K562 (cell line): ENCODE results near the gene CEP19. TPM values are rescaled to one million over a fixed set of nuclear protein-coding genes. Genes with fewer than 3 reads are reported as not detected.

Source experiments
- ATAC-seq: fragments of 200-7000 bp; cut with Tn5 transposase; 3 replicates; pipeline ENCODE4 v1.9.1; 2020; ENCODE audit warnings: moderate library complexity
- BruUV-seq: library from RNA; stranded (reverse); fragments of 400-500 nt; replicated peaks from 2 replicates; lab custom pipeline; 2021; lab: Mats Ljungman, UMichigan
- CTCF ChIA-PET: fragments of 300-600 bp; formaldehyde crosslinking; extraction: SDS; loops from one replicate; lab custom pipeline; 2021; ENCODE audit warnings: low intra/inter-chr PET ratio; lab: Yijun Ruan, JAX
- POLR2A ChIA-PET: fragments of 300-600, 350-650 bp; sonication (Branson Sonifier 250); formaldehyde crosslinking; extraction: SDS; loops from one replicate; lab custom pipeline; 2021; ENCODE audit warnings: antibody characterized with exemption, inconsistent platforms; lab: Yijun Ruan, JAX
- DNase-seq, 4 experiments: peaks; one replicate each; pipeline versions ENCODE4 v3.0.0 to v3.0.0-alpha.2; 2011 to 2018; ENCODE audit warnings: low spot score in 3 of 4, mixed read lengths in 3 of 4; ENCODE audit errors: extremely low read depth in 1 of 4
- FAIRE-seq: peaks from 2 replicates; lab custom pipeline; 2011; peaks lifted over from hg19 to GRCh38; lab: Jason Lieb, UNC
- H2AFZ ChIP-seq: 2 replicates; pipeline ENCODE4 v1.6.0; 2011; ENCODE audit warnings: low read depth, low read length, control low read depth, inconsistent platforms
- H3K27ac ChIP-seq: fragments of 200-600 bp; 3 replicates; pipeline ENCODE4 v1.8.0; 2011; ENCODE audit warnings: low read depth, mild to moderate bottlenecking, control low read depth, inconsistent platforms, low read length, moderate library complexity, mixed read lengths; ENCODE audit errors: extremely low read depth
- H3K27me3 ChIP-seq, 2 experiments: fragments of 300-600 bp in 1 of 2; 2 replicates in 1 of 2; 3 replicates in 1 of 2; pipeline versions ENCODE4 v1.6.0 to v1.8.0; 2011; ENCODE audit warnings: inconsistent platforms in 2 of 2, low read length in 2 of 2, mild to moderate bottlenecking in 1 of 2, mixed read lengths in 1 of 2, moderate library complexity in 1 of 2; ENCODE audit not compliant: control insufficient read depth in 2 of 2, insufficient read depth in 2 of 2
- H3K36me3 ChIP-seq: fragments of 300-600 bp; 3 replicates; pipeline ENCODE4 v1.8.0; 2011; ENCODE audit warnings: mild to moderate bottlenecking, low read length, inconsistent platforms; ENCODE audit not compliant: control insufficient read depth, insufficient read depth
- H3K4me1 ChIP-seq, 2 experiments: fragments of 200-600 bp in 1 of 2; replicated peaks in 1 of 2; 2 replicates in 1 of 2; 3 replicates in 1 of 2; pipeline versions ENCODE4 v1.5.1 to v1.8.0; 2011; ENCODE audit warnings: inconsistent platforms in 2 of 2, low read length in 2 of 2, mild to moderate bottlenecking in 1 of 2, mixed read lengths in 1 of 2, moderate library complexity in 1 of 2; ENCODE audit not compliant: control insufficient read depth in 2 of 2, insufficient read depth in 2 of 2
- H3K4me2 ChIP-seq: 2 replicates; pipeline ENCODE4 v1.6.1; 2011; ENCODE audit warnings: low read length, control low read depth, inconsistent platforms, mixed read lengths; ENCODE audit not compliant: insufficient read depth
- H3K4me3 ChIP-seq: fragments of 200-600 bp; sonication (generic), shearing (Covaris generic); 2 replicates; pipeline ENCODE4 v1.5.1; 2016; ENCODE audit warnings: control low read depth, inconsistent platforms
- H3K79me2 ChIP-seq: fragments of 200-600 bp; 3 replicates; pipeline ENCODE4 v1.8.0; 2011; ENCODE audit warnings: low read length, inconsistent platforms; ENCODE audit not compliant: control insufficient read depth, insufficient read depth
- H3K9ac ChIP-seq, 2 experiments: 2 replicates each; pipeline versions ENCODE4 v1.6.0 to v1.6.1; 2011; ENCODE audit warnings: low read depth in 2 of 2, low read length in 2 of 2, control low read depth in 1 of 2, inconsistent platforms in 1 of 2, mild to moderate bottlenecking in 1 of 2, mixed read lengths in 1 of 2; ENCODE audit not compliant: insufficient read depth in 1 of 2
- H3K9me1 ChIP-seq: one replicate; pipeline ENCODE4 v1.6.0; 2011; ENCODE audit warnings: inconsistent platforms, mild to moderate bottlenecking, low read length, moderate library complexity; ENCODE audit not compliant: control insufficient read depth, insufficient read depth
- H3K9me3 ChIP-seq: replicated peaks from 2 replicates; pipeline ENCODE4 v1.5.1; 2011; ENCODE audit warnings: low read depth, low read length, inconsistent platforms; ENCODE audit not compliant: control insufficient read depth, insufficient read depth
- H4K20me1 ChIP-seq: replicated peaks from 2 replicates; pipeline ENCODE4 v1.6.1; 2011; ENCODE audit warnings: low read length, inconsistent platforms, mixed read lengths; ENCODE audit not compliant: control insufficient read depth, insufficient read depth
- CEBPB ChIP-seq: fragments of 450-650 bp; IDR thresholded peaks from 2 replicates; pipeline ENCODE4 v1.6.1; 2016; ENCODE audit warnings: missing genetic modification characterization, missing compliant biosample characterization
- DIDO1 ChIP-seq: fragments of 450-650 bp; IDR thresholded peaks from 2 replicates; pipeline ENCODE4 v1.6.1; 2016; ENCODE audit warnings: low read depth, missing biosample characterization, missing genetic modification characterization
- FOXK1 ChIP-seq: sonication (generic); formaldehyde crosslinking; IDR thresholded peaks from 2 replicates; pipeline ENCODE4 v1.8.0; 2022; ENCODE audit warnings: missing genetic modification reagents, mild to moderate bottlenecking, borderline replicate concordance
- SAP30 ChIP-seq: fragments of 200-600 bp; sonication (generic); IDR thresholded peaks from 2 replicates; pipeline ENCODE4 v1.6.1; 2012; ENCODE audit warnings: borderline replicate concordance, low read depth, mild to moderate bottlenecking, moderate library complexity, low read length, control low read depth, inconsistent platforms; ENCODE audit not compliant: insufficient read depth, poor library complexity, severe bottlenecking
- ZKSCAN1 ChIP-seq: fragments of 150-350 bp; IDR thresholded peaks from 2 replicates; pipeline ENCODE4 v1.6.1; 2016; ENCODE audit warnings: low read depth, low read length
- ZNF217 ChIP-seq: sonication (generic); formaldehyde crosslinking; IDR thresholded peaks from 2 replicates; pipeline ENCODE4 v1.8.0; 2022; ENCODE audit warnings: mild to moderate bottlenecking, missing genetic modification reagents
- ZNF583 ChIP-seq: fragments of 250-450 bp; sonication (Bioruptor Pico); IDR thresholded peaks from 2 replicates; pipeline ENCODE4 v1.4.0; 2020
- ZNF764 ChIP-seq: fragments of 250-450 bp; sonication (Bioruptor Pico); IDR thresholded peaks from 2 replicates; pipeline ENCODE4 v1.4.0; 2020; ENCODE audit warnings: low read depth, mild to moderate bottlenecking, moderate library complexity
- WGBS: fragments of 100-300 bp; shearing (Covaris generic); methylation state at CpG from one replicate; pipeline ENCODE4 v1.1.6; 2016; ENCODE audit warnings: low coverage, mixed read lengths; ENCODE audit not compliant: insufficient coverage; ENCODE audit errors: missing lambda C conversion rate; 5-methylcytosine and 5-hydroxymethylcytosine counted together
- in situ Hi-C: fragments of 300-500 bp; cut with MboI; formaldehyde crosslinking; loops from 4 replicates; pipeline ENCODE4 v1.15.0; 2018; ENCODE audit warnings: inconsistent platforms, mixed read lengths
- intact Hi-C: fragments of 100-400 bp; cut with micrococcal nuclease; formaldehyde crosslinking; loops from 2 replicates; pipeline ENCODE4 v1.14.2; 2022
- polyA plus RNA-seq, 8 experiments: library from polyadenylated mRNA; depleted of rRNA in 4 of 8; stranded (reverse) in 5 of 8; unstranded in 3 of 8; fragments of >200 nt; fragmentation: Nextera tagmentation in 2 of 8; fragmentation: Illumina TruSeq in 1 of 8; extraction: Ambion mirVana in 2 of 8; extraction: Trizol in 1 of 8; gene quantifications; 2 replicates each; pipeline versions ENCODE4 v1.2.1 to v1.2.3, GENCODE V29; 2011 to 2014; ENCODE audit warnings: inconsistent platforms in 1 of 8, missing spikeins in 1 of 8
- total RNA-seq, 7 experiments: library from RNA; depleted of rRNA in 6 of 7; stranded (reverse); fragments of >200 nt in 6 of 7; fragmentation: Illumina TruSeq in 2 of 7; extraction: Trizol in 2 of 7; gene quantifications; 2 replicates each; pipeline versions ENCODE4 v1.2.1 to v1.2.3, GENCODE V29; 2011 to 2021; ENCODE audit warnings: low replicate concordance in 1 of 7
- TF ChIP-seq, protein P1 (sequence below): fragments of 250-450 bp; sonication (Bioruptor Pico); IDR thresholded peaks from 2 replicates; pipeline ENCODE4 v1.6.1; 2021; ENCODE audit warnings: mild to moderate bottlenecking
- TF ChIP-seq, protein P2 (sequence below): sonication (generic); formaldehyde crosslinking; IDR thresholded peaks from 2 replicates; pipeline ENCODE4 v1.8.0; 2023; ENCODE audit warnings: missing genetic modification reagents, mild to moderate bottlenecking, borderline replicate concordance
- TF ChIP-seq, protein P3 (sequence below): fragments of 150-350 bp; conservative IDR thresholded peaks from 2 replicates; pipeline ENCODE4 v1.6.1; 2014; ENCODE audit warnings: low read length
- TF ChIP-seq, protein P4 (sequence below): sonication (generic); formaldehyde crosslinking; IDR thresholded peaks from 2 replicates; pipeline ENCODE4 v1.8.0; 2022; ENCODE audit warnings: missing genetic modification reagents, mild to moderate bottlenecking, moderate library complexity, borderline replicate concordance
- TF ChIP-seq, protein P5 (sequence below): fragments of 250-450 bp; sonication (Bioruptor Pico); IDR thresholded peaks from 2 replicates; pipeline ENCODE4 v1.8.0; 2021; ENCODE audit warnings: moderate library complexity, mild to moderate bottlenecking, inconsistent platforms

The CEP19 gene
- total and polyA plus RNA-seq, 9 of the 15 experiments (the other 6 are each of a cell fraction or from before 2014, with no cell fraction given) = 2.5 to 4.5 (median 3.7) TPM

DNA sequence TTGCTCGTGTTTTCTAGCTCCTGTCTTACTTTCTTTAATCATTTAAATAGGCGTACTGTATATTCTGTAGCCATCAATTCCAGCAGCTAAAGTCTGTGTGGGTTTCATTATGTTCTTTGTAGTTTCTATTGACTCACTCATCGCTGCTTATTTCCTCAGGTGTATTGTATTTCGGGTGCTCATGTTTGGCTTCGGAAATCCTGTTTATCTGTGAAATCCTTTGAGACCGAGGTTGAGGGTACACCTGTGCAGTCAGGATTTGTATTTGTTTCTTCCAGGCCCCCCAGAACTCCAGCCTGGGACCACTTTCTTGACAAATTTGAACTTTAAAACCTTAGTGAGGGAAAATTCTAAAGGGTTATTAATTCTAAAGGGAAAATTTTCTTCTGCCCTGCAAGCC lies 25.6 kb upstream of the CEP19 start:
- H3K27me3 ChIP-seq = no peaks in the 10 kb centered on the region
- no peaks in the 10 kb centered on the region; the same call in 1 of the 2 replicates for H3K9me3 ChIP-seq
- H2AFZ ChIP-seq = no peak overlapping the region
- peaks cover 0 to 6% of the 10 kb centered on the region in 2 experiments; a peak in 4 of 5 replicates for H3K4me1 ChIP-seq
- no peak for ATAC-seq
- in situ Hi-C loops (no loop called here), intact Hi-C loops (no loop called here)
- no peak for FAIRE-seq
- H3K27ac ChIP-seq = no peak overlapping the region
- ChIA-PET POLR2A (interaction anchor here (0.6 kb wide), 1 partner anchor 119 kb away, joined by 4 read pairs; no protein-coding TSS in a partner anchor), CTCF (no interaction called here)
- no peak overlapping the region for H3K4me2 ChIP-seq
- DNase-seq = no peak
- H3K36me3 ChIP-seq = peaks cover 8% of the 10 kb centered on the region; the same call in 2 of the 3 replicates
- peaks cover 29% of the 10 kb centered on the region for H3K79me2 ChIP-seq
- H4K20me1 ChIP-seq = no peaks in the 10 kb centered on the region
- H3K9ac ChIP-seq = no peak overlapping the region
- H3K4me3 ChIP-seq = no peak overlapping the region
- no peaks in the 10 kb centered on the region for H3K9me1 ChIP-seq
- no TSS peak for BruUV-seq
- 57% methylated on average over 6 of the region's 6 CpGs for WGBS
- TF ChIP-seq FOXK1 (CRISPR knock-in tag) (no peak), CEBPB (no peak), SAP30 (no peak), ZNF583 (CRISPR knock-in tag) (no peak), ZNF764 (no peak), ZKSCAN1 (no peak), DIDO1 (tag) (no peak), ZNF217 (no peak)
- TF ChIP-seq, protein P1, sequence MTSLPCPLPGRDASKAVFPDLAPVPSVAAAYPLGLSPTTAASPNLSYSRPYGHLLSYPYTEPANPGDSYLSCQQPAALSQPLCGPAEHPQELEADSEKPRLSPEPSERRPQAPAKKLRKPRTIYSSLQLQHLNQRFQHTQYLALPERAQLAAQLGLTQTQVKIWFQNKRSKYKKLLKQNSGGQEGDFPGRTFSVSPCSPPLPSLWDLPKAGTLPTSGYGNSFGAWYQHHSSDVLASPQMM = no peak
- TF ChIP-seq, protein P2, sequence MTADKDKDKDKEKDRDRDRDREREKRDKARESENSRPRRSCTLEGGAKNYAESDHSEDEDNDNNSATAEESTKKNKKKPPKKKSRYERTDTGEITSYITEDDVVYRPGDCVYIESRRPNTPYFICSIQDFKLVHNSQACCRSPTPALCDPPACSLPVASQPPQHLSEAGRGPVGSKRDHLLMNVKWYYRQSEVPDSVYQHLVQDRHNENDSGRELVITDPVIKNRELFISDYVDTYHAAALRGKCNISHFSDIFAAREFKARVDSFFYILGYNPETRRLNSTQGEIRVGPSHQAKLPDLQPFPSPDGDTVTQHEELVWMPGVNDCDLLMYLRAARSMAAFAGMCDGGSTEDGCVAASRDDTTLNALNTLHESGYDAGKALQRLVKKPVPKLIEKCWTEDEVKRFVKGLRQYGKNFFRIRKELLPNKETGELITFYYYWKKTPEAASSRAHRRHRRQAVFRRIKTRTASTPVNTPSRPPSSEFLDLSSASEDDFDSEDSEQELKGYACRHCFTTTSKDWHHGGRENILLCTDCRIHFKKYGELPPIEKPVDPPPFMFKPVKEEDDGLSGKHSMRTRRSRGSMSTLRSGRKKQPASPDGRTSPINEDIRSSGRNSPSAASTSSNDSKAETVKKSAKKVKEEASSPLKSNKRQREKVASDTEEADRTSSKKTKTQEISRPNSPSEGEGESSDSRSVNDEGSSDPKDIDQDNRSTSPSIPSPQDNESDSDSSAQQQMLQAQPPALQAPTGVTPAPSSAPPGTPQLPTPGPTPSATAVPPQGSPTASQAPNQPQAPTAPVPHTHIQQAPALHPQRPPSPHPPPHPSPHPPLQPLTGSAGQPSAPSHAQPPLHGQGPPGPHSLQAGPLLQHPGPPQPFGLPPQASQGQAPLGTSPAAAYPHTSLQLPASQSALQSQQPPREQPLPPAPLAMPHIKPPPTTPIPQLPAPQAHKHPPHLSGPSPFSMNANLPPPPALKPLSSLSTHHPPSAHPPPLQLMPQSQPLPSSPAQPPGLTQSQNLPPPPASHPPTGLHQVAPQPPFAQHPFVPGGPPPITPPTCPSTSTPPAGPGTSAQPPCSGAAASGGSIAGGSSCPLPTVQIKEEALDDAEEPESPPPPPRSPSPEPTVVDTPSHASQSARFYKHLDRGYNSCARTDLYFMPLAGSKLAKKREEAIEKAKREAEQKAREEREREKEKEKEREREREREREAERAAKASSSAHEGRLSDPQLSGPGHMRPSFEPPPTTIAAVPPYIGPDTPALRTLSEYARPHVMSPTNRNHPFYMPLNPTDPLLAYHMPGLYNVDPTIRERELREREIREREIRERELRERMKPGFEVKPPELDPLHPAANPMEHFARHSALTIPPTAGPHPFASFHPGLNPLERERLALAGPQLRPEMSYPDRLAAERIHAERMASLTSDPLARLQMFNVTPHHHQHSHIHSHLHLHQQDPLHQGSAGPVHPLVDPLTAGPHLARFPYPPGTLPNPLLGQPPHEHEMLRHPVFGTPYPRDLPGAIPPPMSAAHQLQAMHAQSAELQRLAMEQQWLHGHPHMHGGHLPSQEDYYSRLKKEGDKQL (CRISPR knock-in tag) = no peak
- TF ChIP-seq, protein P3, sequence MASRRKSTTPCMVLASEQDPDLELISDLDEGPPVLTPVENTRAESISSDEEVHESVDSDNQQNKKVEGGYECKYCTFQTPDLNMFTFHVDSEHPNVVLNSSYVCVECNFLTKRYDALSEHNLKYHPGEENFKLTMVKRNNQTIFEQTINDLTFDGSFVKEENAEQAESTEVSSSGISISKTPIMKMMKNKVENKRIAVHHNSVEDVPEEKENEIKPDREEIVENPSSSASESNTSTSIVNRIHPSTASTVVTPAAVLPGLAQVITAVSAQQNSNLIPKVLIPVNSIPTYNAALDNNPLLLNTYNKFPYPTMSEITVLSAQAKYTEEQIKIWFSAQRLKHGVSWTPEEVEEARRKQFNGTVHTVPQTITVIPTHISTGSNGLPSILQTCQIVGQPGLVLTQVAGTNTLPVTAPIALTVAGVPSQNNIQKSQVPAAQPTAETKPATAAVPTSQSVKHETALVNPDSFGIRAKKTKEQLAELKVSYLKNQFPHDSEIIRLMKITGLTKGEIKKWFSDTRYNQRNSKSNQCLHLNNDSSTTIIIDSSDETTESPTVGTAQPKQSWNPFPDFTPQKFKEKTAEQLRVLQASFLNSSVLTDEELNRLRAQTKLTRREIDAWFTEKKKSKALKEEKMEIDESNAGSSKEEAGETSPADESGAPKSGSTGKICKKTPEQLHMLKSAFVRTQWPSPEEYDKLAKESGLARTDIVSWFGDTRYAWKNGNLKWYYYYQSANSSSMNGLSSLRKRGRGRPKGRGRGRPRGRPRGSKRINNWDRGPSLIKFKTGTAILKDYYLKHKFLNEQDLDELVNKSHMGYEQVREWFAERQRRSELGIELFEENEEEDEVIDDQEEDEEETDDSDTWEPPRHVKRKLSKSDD = no peak
- TF ChIP-seq, protein P4, sequence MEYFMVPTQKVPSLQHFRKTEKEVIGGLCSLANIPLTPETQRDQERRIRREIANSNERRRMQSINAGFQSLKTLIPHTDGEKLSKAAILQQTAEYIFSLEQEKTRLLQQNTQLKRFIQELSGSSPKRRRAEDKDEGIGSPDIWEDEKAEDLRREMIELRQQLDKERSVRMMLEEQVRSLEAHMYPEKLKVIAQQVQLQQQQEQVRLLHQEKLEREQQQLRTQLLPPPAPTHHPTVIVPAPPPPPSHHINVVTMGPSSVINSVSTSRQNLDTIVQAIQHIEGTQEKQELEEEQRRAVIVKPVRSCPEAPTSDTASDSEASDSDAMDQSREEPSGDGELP (CRISPR knock-in tag) = no peak
- TF ChIP-seq, protein P5, sequence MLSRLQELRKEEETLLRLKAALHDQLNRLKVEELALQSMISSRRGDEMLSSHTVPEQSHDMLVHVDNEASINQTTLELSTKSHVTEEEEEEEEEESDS (CRISPR knock-in tag) = no peak
